ENCODE results near the gene RPL10A.
A peak's percentile ranks its signal among the peaks of the same experiment; 100 is the strongest.

The RPL10A gene

DNA sequence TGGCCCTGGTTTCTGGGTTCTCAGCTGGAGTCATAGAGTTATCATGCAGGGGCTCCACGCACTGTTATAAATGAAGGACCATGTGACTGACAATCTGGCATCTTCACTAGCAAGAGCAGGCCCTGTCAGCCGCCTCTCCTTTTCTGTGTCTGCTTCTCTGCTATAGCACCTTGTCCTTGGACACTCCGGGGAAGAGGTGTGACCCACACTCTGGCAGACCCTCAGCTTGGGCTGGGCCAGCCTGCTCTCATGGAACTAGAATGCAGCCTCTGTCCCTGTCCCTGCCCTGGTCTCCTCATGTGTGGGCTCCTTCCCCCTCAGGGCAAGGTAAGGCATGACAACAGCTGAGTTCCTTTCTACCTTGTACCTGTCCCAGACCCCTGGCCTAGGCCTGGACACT is 27.0 kb upstream of the RPL10A start:
- DNase-seq (ENCODE audit: low spot score): no peak
- TF ChIP-seq, protein P1, sequence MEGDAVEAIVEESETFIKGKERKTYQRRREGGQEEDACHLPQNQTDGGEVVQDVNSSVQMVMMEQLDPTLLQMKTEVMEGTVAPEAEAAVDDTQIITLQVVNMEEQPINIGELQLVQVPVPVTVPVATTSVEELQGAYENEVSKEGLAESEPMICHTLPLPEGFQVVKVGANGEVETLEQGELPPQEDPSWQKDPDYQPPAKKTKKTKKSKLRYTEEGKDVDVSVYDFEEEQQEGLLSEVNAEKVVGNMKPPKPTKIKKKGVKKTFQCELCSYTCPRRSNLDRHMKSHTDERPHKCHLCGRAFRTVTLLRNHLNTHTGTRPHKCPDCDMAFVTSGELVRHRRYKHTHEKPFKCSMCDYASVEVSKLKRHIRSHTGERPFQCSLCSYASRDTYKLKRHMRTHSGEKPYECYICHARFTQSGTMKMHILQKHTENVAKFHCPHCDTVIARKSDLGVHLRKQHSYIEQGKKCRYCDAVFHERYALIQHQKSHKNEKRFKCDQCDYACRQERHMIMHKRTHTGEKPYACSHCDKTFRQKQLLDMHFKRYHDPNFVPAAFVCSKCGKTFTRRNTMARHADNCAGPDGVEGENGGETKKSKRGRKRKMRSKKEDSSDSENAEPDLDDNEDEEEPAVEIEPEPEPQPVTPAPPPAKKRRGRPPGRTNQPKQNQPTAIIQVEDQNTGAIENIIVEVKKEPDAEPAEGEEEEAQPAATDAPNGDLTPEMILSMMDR (IDR thresholded peaks at IDR 0.05; ENCODE audit: extremely low read depth, missing control alignments): no peak

DNA sequence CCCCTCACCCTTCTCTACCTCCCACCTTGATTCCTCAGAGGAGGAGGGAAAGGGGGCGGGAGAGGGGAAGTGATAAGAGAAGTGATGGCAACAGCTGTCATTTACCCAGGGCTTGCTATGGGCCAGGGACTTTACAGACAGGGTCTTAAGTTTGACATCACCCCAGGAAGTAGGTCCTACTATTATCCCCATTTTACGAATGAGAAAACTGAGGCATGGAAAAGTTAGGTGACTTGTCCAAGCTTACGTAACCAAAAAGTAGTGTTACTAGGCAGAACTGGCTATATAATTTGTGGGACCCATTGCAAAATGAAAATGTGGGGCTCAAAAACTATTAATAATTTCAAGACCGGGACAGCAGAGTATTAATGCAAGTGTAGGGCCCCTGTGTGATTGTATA is 26.6 kb upstream of the RPL10A start:
- no peak for DNase-seq (ENCODE audit: low spot score)
- TF ChIP-seq, protein P1 (IDR thresholded peaks at IDR 0.05; ENCODE audit: extremely low read depth, missing control alignments): no peak

DNA sequence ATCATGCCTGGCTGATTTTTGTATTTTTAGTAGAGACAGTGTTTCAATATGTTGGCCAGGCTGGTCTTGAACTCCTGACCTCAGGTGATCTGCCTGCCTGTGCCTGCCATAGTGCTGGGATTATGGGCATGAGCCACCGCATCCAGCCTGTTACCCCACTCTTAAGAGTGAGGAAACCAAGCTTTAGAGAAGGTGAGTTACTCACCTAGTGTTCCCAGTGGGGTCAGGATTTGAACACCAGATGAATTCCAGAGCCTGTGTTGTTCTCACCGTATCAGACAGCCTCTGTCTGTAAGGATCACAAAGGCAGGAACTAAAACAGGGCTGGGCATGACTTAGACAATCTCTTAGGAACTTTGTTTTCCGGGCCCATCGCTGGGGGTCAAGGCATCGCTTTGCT is 25.5 kb upstream of the RPL10A start:
- TF ChIP-seq, protein P1 (IDR thresholded peaks at IDR 0.05; ENCODE audit: extremely low read depth, missing control alignments): no peak
- DNase-seq (ENCODE audit: low spot score): no peak

DNA sequence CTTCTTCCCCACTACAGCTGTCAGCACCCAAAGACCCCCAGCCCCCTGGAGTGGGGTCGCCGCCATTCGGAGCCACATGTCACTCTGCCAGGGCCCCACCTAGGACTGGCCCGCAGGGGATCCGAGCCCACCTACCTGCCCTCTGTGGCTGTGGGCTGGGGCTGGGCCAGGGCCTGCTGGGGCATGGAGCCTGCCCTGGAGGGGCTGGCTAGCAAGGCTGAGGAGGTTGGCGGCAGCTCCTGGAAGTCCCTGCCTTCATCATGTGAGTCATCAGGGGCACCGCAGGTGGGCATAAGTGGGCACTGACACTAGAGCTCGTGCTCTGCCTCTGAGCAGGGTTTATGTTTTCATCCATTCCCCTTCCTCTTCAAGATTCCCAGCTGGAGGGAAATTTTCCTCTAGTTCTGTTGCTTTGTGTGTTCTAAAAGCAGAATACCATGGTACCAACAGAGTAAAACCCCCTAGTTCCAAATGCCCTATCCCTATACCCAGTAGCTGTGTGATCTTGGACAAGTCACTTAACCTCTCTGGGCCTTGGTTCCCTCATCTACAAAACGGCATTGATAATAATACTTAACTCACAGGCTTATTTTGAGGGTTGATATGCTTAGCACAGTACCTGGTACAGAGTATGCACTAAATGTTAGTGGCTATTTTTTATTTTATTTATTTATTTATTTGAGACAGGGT is 24.7 kb upstream of the RPL10A start:
- TF ChIP-seq, protein P1 (IDR thresholded peaks at IDR 0.05; ENCODE audit: extremely low read depth, missing control alignments): no peak
- DNase-seq (ENCODE audit: low spot score): no peak

DNA sequence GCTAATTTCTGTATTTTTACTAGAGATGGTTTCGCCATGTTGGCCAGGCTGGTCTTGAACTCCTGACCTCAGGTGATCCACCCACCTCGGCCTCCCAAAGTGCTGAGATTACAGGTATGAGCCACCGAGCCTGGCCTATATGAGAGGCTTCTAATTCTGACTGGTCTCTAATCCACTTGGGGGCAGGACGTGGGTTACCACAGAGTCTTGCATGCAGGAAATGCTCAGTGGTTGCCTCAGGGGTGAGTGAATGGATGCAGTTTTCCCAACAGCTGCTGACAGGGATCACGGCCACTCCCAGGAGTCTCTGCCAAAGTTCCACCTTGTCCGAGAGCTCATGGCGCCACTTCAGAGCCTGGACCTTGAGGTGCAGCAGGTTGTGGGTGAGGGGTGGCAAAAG is 22.5 kb upstream of the RPL10A start:
- TF ChIP-seq, protein P1 (IDR thresholded peaks at IDR 0.05; ENCODE audit: extremely low read depth, missing control alignments): no peak
- DNase-seq (ENCODE audit: low spot score): no peak

DNA sequence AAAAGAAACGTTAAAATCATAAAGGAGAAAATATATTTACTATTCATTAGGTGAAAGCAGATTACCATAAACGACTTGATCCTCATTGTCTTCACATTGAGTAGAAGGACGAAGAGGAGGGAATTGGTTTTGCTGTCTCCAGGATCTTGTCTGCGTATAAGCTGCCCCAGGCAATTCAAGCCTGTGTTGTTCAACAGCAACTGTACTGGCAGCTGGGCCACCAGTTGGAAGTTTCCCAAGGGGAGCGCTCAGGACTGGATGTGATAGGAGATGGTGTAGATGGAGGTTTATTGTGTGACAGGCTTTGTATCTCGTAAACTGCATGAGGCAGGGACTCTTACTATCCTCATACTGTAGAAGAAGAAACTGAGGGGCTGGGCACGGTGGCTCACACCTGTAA is 20.0 kb upstream of the RPL10A start:
- TF ChIP-seq, protein P1 (IDR thresholded peaks at IDR 0.05; ENCODE audit: extremely low read depth, missing control alignments): no peak
- DNase-seq (ENCODE audit: low spot score): no peak

DNA sequence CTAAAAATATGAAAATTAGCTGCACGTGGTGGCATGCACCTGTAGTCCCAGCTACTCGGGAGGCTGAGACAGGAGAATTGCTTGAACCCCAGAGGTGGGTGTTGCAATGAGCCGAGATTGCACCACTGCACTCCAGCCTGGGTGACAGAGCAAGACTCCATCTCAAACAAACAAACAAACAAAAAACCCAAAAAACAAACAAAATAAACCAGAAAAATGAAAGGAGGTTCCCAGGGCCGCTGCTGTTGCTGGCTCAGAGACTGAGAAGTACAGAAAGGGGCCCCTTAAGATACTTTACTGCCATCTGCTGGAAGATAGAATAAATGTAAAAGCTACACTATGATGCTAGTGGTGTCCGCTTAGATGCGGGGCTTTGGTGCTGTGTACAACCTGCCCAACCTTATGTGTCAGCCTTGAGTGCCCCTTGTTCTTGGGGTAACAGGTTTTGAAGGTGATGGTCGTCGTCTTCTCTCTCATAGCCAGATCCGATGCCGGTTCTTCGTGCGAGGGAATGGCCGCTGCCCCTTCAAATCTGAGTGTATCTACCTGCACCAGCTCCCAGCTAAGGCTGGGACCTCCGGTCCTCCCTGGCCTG is 18.8 kb upstream of the RPL10A start:
- TF ChIP-seq, protein P1 (IDR thresholded peaks at IDR 0.05; ENCODE audit: extremely low read depth, missing control alignments): peak; percentile 33
- DNase-seq (ENCODE audit: low spot score): peak; percentile 91
